Glutamatergic neuron (in vitro differentiated cells): ENCODE measurements around the gene ST6GALNAC3. TPM values are rescaled to one million over a fixed set of nuclear protein-coding genes. Genes with fewer than 3 reads are reported as not detected.

Experiments
- DNase-seq: peaks from one replicate; pipeline ENCODE4 v3.0.0; 2022
- H3K27ac Mint-ChIP-seq: one replicate; pipeline ENCODE4 v1.8.0; 2020; ENCODE audit warnings: mild to moderate bottlenecking, mixed read lengths, inconsistent platforms; ENCODE audit not compliant: unreplicated experiment
- H3K27me3 Mint-ChIP-seq: one replicate; pipeline ENCODE4 v1.8.0; 2020; ENCODE audit warnings: mild to moderate bottlenecking, moderate library complexity, mixed read lengths, inconsistent platforms; ENCODE audit not compliant: unreplicated experiment
- H3K36me3 Mint-ChIP-seq: one replicate; pipeline ENCODE4 v1.8.0; 2020; ENCODE audit warnings: mild to moderate bottlenecking, mixed read lengths, inconsistent platforms; ENCODE audit not compliant: unreplicated experiment
- H3K4me1 Mint-ChIP-seq: one replicate; pipeline ENCODE4 v1.8.0; 2020; ENCODE audit warnings: mild to moderate bottlenecking, low read depth, mixed read lengths, inconsistent platforms; ENCODE audit not compliant: unreplicated experiment
- H3K4me3 Mint-ChIP-seq: one replicate; pipeline ENCODE4 v1.8.0; 2020; ENCODE audit warnings: mild to moderate bottlenecking, mixed read lengths, inconsistent platforms; ENCODE audit not compliant: unreplicated experiment
- H3K9me3 Mint-ChIP-seq: one replicate; pipeline ENCODE4 v1.8.0; 2020; ENCODE audit warnings: mild to moderate bottlenecking, moderate library complexity, mixed read lengths, inconsistent platforms; ENCODE audit not compliant: unreplicated experiment
- CTCF ChIP-seq: fragments of 200-600 bp; sonication (generic); IDR thresholded peaks from one replicate; pipeline ENCODE4 v1.5.0; 2021; ENCODE audit not compliant: partially characterized antibody, unreplicated experiment
- total RNA-seq: library from RNA; stranded (reverse); fragmentation: NEBNext Ultra II Directional; extraction: Animal tissue kit (Norgen Biotek cat#: 25700); gene quantifications from one replicate; pipeline ENCODE4 v1.2.1, GENCODE V29; 2021; ENCODE audit not compliant: unreplicated experiment

The ST6GALNAC3 gene
- total RNA-seq, 1 donor from 2014 or later, result 6.5 TPM

- H3K9me3 Mint-ChIP-seq, result no peaks in the 10 kb centered on the region
Measured at GRCh38 chr1:76395059-76395458, 320.5 kb downstream of the ST6GALNAC3 start.

GRCh38 chr1:76402128-76402527 is 327.6 kb downstream of the ST6GALNAC3 start:
- no peak for TF ChIP-seq CTCF
- H3K4me1 Mint-ChIP-seq, result no peaks in the 10 kb centered on the region
- no peak overlapping the region for H3K27ac Mint-ChIP-seq
- no peak overlapping the region for H3K4me3 Mint-ChIP-seq
- peaks cover 7% of the 10 kb centered on the region for H3K36me3 Mint-ChIP-seq
- no peak for DNase-seq
- H3K9me3 Mint-ChIP-seq, result no peaks in the 10 kb centered on the region
- H3K27me3 Mint-ChIP-seq, result no peaks in the 10 kb centered on the region

More at GRCh38 chr1:76395059-76395458, 320.5 kb downstream of the ST6GALNAC3 start:
- H3K27me3 Mint-ChIP-seq, result no peaks in the 10 kb centered on the region
- no peak for TF ChIP-seq CTCF
- DNase-seq, result no peak
- H3K36me3 Mint-ChIP-seq, result no peaks in the 10 kb centered on the region
- H3K27ac Mint-ChIP-seq, result no peak overlapping the region
- H3K4me3 Mint-ChIP-seq, result no peak overlapping the region
- no peaks in the 10 kb centered on the region for H3K4me1 Mint-ChIP-seq

GRCh38 chr1:76408303-76408702 is 333.8 kb downstream of the ST6GALNAC3 start:
- no peak for TF ChIP-seq CTCF
- no peak for DNase-seq
- H3K27ac Mint-ChIP-seq, result no peak overlapping the region
- peaks cover 19% of the 10 kb centered on the region for H3K4me1 Mint-ChIP-seq
- H3K4me3 Mint-ChIP-seq, result no peak overlapping the region
- no peaks in the 10 kb centered on the region for H3K36me3 Mint-ChIP-seq
- H3K27me3 Mint-ChIP-seq, result no peaks in the 10 kb centered on the region
- no peaks in the 10 kb centered on the region for H3K9me3 Mint-ChIP-seq

GRCh38 chr1:76410499-76410898 is 336.0 kb downstream of the ST6GALNAC3 start:
- no peak for TF ChIP-seq CTCF

GRCh38 chr1:76418531-76418930 is 344.0 kb downstream of the ST6GALNAC3 start:
- H3K27me3 Mint-ChIP-seq, result peaks cover 3% of the 10 kb centered on the region
- no peak for TF ChIP-seq CTCF
- no peak overlapping the region for H3K27ac Mint-ChIP-seq
- H3K4me3 Mint-ChIP-seq, result no peak overlapping the region
- no peak for DNase-seq
- peaks cover 2% of the 10 kb centered on the region for H3K4me1 Mint-ChIP-seq
- H3K36me3 Mint-ChIP-seq, result no peaks in the 10 kb centered on the region
- no peaks in the 10 kb centered on the region for H3K9me3 Mint-ChIP-seq

More at GRCh38 chr1:76410499-76410898, 336.0 kb downstream of the ST6GALNAC3 start:
- Mint-ChIP-seq H3K27me3 (no peaks in the 10 kb centered on the region), H3K9me3 (no peaks in the 10 kb centered on the region), H3K4me1 (peaks cover 21% of the 10 kb centered on the region), H3K27ac (no peak overlapping the region), H3K4me3 (no peak overlapping the region), H3K36me3 (no peaks in the 10 kb centered on the region)
- DNase-seq, result no peak
